Measurements from ENCODE around the gene TRIM24.

TRIM24 gene

DNA sequence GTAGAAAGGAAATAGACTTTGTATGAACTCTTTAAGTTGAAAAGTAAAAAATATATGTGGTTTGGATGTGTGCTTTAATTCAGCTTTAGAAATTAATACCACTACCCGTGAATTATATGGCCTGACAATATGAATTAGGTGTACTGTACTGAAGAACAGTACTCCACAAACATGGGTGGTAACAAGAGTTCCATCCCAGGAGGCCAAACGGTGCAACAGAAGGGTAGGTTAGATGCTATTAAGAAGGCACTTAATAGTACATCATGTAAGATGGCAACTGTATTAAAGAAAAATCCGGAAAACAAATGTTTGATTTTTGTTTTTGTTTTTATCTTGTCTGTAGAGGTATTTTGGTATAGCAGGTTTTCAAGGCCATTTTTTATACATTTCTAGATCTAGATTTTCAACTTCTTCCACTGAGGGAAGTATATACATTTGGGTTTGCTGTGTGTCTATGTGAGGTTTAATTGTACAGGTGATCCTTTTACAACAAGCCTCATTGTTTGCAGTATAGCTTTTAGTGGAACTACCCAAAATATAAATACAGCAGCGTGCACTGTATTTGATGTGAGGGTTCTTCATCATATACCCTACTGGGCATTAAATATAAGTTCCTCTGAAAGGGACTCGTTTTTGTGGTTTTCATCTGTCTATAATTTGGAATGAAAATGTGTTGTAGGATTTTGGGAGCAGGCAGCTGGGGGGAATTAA lies 125.4 kb downstream of the TRIM24 start:
- in situ Hi-C loops (cut with HindIII; ENCODE audit: low pct_unique_long_range_greater_than_20kb, low sequenced_read_pairs), result no loop called here
- no peak for DNase-seq (ENCODE audit: low read depth in 1 of 2, low spot score in 1 of 2)
- no peak for TF ChIP-seq JUND (IDR thresholded peaks at IDR 0.05; ENCODE audit: low read depth)

- in situ Hi-C loops (cut with HindIII; ENCODE audit: low pct_unique_long_range_greater_than_20kb, low sequenced_read_pairs), result no loop called here
- no peak for TF ChIP-seq JUND (IDR thresholded peaks at IDR 0.05; ENCODE audit: low read depth)
- DNase-seq (ENCODE audit: low read depth in 1 of 2, low spot score in 1 of 2), result no peak
These were observed 127.4 kb downstream of the TRIM24 start for GRCh38 chr7:138587485-138587884.

DNA sequence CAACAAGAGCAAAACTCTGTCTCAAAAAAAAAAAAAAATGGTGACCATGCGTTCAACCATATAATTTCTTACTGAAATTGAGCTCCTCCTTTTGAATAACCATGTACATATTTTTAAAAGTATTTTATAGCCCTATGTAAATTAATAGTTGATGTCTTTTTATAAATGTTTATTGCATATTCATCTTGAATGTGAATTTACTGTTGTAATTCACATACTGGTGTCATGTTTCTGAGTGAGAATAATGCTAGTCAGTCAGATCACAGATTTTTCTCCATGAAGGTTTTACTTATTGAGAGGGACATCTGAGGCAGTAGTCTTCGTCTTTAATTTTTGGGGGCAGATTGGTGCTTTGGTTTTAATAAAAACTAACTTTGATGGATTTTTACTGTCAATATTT lies 128.9 kb downstream of the TRIM24 start:
- TF ChIP-seq JUND (IDR thresholded peaks at IDR 0.05; ENCODE audit: low read depth), result no peak
- in situ Hi-C loops (cut with HindIII; ENCODE audit: low pct_unique_long_range_greater_than_20kb, low sequenced_read_pairs), result no loop called here
- no peak for DNase-seq (ENCODE audit: low read depth in 1 of 2, low spot score in 1 of 2)

DNA sequence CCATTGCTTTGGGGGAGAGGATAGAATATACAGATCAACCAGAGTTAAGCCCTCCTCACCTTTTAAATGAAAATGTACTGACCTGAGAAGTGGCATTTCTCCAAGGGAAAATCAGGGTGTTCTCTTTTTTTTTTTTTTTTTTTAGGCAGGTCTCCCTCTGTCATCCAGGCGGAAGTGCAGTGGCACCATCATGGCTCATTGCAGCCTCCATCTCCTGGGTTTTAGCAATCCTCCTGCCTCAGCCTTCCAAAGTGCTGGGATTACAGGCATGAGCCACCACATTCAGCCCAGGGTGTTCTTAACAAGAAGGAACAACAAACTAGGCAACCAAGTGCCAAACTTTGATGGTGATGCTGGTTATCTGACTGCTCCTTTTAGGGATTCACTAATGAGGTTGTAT lies 130.1 kb downstream of the TRIM24 start:
- in situ Hi-C loops (cut with HindIII; ENCODE audit: low pct_unique_long_range_greater_than_20kb, low sequenced_read_pairs), result no loop called here
- no peak for DNase-seq (ENCODE audit: low read depth in 1 of 2, low spot score in 1 of 2)
- TF ChIP-seq JUND (IDR thresholded peaks at IDR 0.05; ENCODE audit: low read depth), result no peak

GRCh38 chr7:138595454-138595853 lies 135.4 kb downstream of the TRIM24 start:
- in situ Hi-C loops (cut with HindIII; ENCODE audit: low pct_unique_long_range_greater_than_20kb, low sequenced_read_pairs), result no loop called here
- no peak for TF ChIP-seq JUND (IDR thresholded peaks at IDR 0.05; ENCODE audit: low read depth)
- DNase-seq (ENCODE audit: low read depth in 1 of 2, low spot score in 1 of 2), result no peak

DNA sequence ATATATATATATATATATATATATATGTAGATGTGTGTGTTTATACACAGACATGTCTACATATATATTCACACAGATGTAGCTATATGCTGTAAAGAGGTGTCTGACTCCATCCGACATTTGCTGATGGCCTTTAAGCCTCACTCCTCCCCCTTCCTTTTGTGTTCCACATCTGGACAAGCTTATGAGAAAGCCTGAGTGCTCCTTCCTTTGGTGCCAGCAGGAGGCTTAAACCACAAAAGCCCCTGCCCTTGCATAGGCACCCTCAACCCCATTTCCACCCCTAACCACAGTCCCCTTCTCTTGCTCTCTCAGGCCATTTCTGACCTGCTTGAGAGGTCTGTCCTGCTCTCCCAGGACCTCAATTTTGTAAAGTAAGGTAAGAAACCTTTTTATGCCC lies 142.4 kb downstream of the TRIM24 start:
- TF ChIP-seq JUND (IDR thresholded peaks at IDR 0.05; ENCODE audit: low read depth), result no peak
- no peak for DNase-seq (ENCODE audit: low read depth in 1 of 2, low spot score in 1 of 2)
- in situ Hi-C loops (cut with HindIII; ENCODE audit: low pct_unique_long_range_greater_than_20kb, low sequenced_read_pairs), result no loop called here

- DNase-seq (ENCODE audit: low read depth in 1 of 2, low spot score in 1 of 2), result no peak
- in situ Hi-C loops (cut with HindIII; ENCODE audit: low pct_unique_long_range_greater_than_20kb, low sequenced_read_pairs), result no loop called here
- TF ChIP-seq JUND (IDR thresholded peaks at IDR 0.05; ENCODE audit: low read depth), result no peak
These were observed 143.7 kb downstream of the TRIM24 start for GRCh38 chr7:138603549-138604318.

DNA sequence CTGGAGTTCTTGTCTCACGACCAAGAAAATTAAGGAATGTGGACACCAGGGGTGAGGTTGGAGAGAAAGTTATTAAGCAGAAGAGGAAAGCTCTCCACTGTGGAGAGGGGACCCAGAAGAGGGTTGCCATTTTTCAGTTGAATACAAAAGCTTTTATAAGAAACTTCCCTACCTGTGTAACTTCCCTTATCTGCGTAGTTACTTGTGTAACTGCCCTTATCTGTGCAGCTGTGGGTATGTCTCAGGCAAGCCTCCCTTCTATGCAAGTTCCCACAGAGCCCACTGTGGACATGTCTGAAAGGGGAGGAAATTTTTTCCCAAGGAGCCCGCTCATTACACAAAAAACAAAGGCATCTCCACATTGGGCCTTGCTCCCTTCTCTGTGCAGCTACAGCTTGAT lies 146.2 kb downstream of the TRIM24 start:
- in situ Hi-C loops (cut with HindIII; ENCODE audit: low pct_unique_long_range_greater_than_20kb, low sequenced_read_pairs), result no loop called here
- no peak for DNase-seq (ENCODE audit: low read depth in 1 of 2, low spot score in 1 of 2)
- TF ChIP-seq JUND (IDR thresholded peaks at IDR 0.05; ENCODE audit: low read depth), result no peak

DNA sequence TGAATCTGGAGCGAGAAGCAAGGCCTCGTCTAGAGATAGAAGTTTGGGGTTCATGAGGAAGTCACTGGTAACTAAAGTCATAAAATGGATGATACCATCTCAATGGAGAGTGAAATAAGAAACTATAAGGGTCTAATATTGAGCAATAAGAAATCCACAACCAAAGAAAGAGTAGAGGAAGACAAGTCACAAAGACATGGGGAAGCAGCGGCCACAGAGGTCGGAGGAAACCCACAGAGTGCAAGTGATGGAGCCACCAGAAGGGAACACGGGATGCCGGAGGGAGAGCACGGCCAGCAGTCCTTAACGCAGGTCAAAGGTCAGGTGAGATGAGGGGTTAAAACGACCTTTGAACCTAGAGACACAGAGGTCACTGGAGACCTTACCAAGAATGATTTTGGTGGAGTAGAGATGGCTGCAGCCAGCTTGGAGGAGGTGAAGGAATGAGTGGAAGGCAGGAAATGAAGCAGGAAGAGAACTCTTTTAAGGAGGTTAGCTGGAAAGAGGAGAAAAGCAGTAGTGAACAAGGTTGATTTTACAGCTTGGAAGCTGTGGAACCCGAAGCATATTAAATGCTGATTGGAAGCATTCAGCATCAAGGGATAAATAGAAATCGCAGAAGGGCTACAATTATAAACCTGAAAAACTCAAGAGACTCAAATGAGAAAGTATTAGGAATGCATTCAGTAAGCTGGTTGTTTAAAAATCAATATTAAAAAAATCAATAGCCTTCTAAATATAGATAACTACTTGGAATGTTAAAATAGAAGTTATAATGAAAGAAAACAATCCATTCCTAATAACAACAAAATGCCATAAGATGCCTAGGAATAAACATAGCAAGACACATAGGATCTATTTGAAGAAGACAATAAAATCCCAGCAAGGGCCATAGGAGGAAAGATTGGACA lies 147.4 kb downstream of the TRIM24 start:
- no peak for TF ChIP-seq JUND (IDR thresholded peaks at IDR 0.05; ENCODE audit: low read depth)
- no peak for DNase-seq (ENCODE audit: low read depth in 1 of 2, low spot score in 1 of 2)
- in situ Hi-C loops (cut with HindIII; ENCODE audit: low pct_unique_long_range_greater_than_20kb, low sequenced_read_pairs), result no loop called here

- in situ Hi-C loops (cut with HindIII; ENCODE audit: low pct_unique_long_range_greater_than_20kb, low sequenced_read_pairs), result no loop called here
- no peak for DNase-seq (ENCODE audit: low read depth in 1 of 2, low spot score in 1 of 2)
- TF ChIP-seq JUND (IDR thresholded peaks at IDR 0.05; ENCODE audit: low read depth), result no peak
These were observed 148.2 kb downstream of the TRIM24 start for GRCh38 chr7:138608275-138608674.

GRCh38 chr7:138610671-138611170 lies 150.7 kb downstream of the TRIM24 start:
- in situ Hi-C loops (cut with HindIII; ENCODE audit: low pct_unique_long_range_greater_than_20kb, low sequenced_read_pairs), result no loop called here
- no peak for DNase-seq (ENCODE audit: low read depth in 1 of 2, low spot score in 1 of 2)
- TF ChIP-seq JUND (IDR thresholded peaks at IDR 0.05; ENCODE audit: low read depth), result no peak

DNA sequence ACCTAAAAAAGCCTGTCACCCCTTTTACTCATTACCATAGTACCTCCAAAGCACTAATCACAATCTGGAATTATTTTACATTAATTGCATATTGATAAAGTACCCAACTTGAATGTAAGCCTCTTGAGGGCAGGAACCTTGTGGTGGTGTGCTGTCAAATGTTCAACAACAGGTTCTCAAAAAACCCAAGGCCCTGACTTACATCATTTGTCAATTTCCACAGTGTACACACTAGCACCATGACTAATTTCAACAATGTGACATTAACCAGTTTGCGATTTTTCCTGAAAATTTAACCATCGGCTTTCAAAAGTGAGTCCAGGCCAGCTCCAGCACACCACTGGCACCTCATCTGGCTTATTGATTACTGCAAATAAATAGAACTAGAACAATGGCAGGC lies 153.6 kb downstream of the TRIM24 start:
- DNase-seq (ENCODE audit: low read depth in 1 of 2, low spot score in 1 of 2), result no peak
- no peak for TF ChIP-seq JUND (IDR thresholded peaks at IDR 0.05; ENCODE audit: low read depth)
- in situ Hi-C loops (cut with HindIII; ENCODE audit: low pct_unique_long_range_greater_than_20kb, low sequenced_read_pairs), result no loop called here

All from T47D (cell line).